HG03045 (cell line): ENCODE results near the gene SEMA4D.
A peak's percentile ranks its signal among the peaks of the same experiment; 100 is the strongest.

ENCODE experiments used
- ATAC-seq: cut with Tn5 transposase; IDR thresholded peaks from one replicate; pipeline ENCODE4 v1.9.1; 2021; ENCODE audit warnings: mild to moderate bottlenecking, moderate library complexity; ENCODE audit not compliant: unreplicated experiment

Gene SEMA4D

GRCh38 chr9:89497978-89498851, at the start of gene SEMA4D:
TSS of gene SEMA4D (minus strand) at chr9:89498113. CDS start at chr9:89405456, 92,657 bp downstream.
- ATAC-seq = peak; percentile 38

DNA sequence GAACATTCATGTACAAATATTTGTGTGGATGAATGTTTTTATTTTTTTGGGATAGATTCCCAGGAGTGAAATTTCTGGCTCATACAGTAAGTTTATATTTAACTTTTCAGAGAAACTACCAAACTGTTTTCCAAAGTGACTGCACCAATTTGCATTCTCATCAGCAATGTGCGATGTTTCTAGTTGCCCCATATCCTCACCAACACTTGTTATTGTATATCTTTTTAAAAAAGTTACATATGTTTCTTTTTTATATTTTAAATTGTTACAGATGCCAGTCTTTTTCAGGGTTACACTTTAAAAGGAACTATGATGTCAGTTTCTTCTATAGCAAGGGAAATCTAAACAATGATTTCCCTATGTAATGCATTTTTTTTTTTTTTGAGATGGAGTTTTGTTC, 49.1 kb upstream of the SEMA4D start:
- ATAC-seq = no peak

DNA sequence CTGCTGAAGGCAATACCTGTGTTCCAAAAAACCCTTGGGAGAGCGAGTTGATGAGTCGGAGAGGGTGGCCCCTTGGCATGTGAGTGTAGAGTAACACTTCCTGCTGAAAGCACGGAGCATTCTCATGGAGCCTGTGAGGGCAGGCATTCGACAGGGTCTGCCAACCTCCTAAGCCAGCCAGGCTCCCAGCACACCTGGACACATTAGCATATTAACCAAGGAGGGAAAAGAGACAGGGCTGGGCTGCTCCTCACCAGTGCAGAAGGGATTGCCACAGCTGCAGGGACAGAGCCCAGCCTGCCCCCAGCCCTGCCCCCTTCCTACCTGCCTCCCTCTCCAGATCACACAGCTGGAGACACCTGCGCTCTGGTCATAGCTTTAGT, 46.4 kb upstream of the SEMA4D start:
- no peak for ATAC-seq

DNA sequence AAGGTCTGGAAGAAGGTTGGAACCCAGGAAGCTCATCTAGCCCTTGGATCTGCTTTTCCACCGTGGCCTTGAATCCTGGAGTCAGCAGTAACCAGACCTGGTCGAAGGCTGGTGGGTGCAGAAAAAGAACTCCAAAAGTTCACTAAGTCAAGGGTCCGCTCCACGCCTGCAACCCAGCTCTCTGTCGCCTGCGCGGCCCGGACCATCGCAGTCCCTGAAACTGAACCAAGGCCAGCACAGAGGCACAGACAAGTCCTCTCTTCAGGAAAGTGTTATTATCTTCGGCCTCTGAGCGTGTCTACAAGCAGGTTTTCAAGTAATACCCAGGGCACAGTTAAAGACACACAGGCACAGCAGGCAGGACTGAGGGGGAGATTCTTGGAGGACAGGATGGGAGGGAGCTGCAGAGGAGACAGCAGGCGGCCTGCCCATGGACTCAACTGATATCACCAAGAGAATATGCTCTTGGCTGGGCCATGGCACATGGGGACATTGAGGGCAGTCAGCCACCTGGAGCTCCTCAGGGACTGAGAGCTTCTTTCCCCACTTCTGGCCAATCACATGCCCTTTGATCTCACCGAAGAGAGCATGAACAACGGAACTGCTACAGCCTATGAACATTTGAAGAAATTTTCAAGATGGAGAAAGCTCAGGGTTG, 45.8 kb upstream of the SEMA4D start:
- no peak for ATAC-seq

GRCh38 chr9:89543111-89543510, 45.2 kb upstream of the SEMA4D start:
- no peak for ATAC-seq

- no peak for ATAC-seq
Measured at GRCh38 chr9:89542401-89543021, 44.6 kb upstream of the SEMA4D start.

DNA sequence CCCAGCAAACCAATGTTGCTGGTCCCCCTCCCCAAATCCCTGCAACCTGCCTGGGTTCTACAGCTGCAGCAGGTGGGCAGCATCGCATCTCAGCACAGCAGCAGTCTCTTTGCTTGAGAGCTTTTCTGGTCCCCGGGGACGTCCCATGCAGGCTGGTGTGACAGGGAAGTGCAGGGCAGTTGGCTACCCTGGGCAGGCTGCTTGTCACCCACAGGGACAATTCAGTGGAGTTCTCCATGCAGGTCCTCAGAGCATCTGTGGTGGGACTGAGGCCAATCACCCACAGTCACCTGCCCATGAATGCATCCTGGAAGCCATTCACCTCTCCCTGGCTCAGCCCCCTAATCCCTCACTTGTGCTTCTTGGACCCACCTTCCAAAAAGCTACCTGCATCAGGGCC, 43.9 kb upstream of the SEMA4D start:
- no peak for ATAC-seq

- no peak for ATAC-seq
Measured at GRCh38 chr9:89539374-89539773, 41.5 kb upstream of the SEMA4D start.

DNA sequence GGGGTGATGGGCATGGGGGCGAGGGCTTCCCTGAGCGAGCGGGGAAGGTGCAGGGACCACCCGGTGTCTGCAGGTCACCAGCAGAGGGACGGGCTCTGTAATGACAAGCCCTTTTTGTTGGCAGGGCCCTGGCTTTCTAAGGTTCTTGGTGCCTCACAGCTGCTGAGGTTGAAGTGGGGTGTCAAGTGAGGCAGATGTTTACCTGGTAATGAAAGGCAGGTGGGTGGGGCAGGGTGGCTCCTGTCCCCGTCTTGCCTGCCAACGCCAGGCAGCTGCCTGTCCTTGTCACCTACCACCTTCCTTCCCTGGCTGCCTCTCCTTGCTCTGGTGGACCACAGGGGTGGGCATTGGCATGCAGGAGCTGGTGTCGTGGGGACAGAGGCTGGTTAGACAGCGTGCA, 41.0 kb upstream of the SEMA4D start:
- ATAC-seq = no peak

DNA sequence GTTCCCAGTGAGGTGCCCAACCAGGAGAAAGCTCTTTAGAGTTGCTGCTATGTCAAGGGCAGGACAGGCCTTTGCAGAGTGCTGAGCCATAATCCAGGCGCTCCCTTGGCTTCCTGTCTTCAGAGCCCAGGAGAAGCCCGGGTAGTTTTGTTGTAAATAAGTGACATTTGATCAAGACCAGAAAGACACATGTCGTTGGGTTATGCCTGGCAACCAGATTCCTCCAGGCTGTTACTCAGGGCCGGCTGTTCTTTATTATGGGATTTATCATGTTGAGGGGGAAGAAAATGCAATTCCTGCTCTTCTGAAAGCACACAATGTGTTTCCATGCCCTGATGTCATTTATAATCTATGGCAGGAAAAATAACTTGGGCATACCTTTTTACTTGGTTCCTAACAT, 39.3 kb upstream of the SEMA4D start:
- no peak for ATAC-seq

GRCh38 chr9:89536600-89536999, 38.7 kb upstream of the SEMA4D start:
- no peak for ATAC-seq

DNA sequence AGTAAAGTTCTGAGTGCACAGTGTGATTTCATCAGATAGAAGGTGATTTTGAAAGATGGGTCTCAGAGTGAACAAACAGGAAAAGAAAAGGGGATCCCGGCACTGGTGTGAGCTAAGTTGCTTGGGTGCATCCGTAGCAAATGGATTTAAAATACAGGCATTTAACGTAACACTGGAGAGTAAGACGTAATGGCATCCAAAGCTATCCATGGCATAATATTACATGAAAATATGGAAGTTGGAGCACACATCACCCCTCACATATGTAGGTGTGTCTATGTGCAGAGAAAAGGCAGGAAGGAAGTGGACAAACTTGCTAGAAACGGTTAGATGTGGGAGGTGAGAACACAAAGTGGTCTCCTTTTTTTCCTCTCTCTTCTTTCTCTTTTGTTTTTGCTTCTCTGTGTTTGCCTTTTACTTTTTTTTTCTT, 38.2 kb upstream of the SEMA4D start:
- ATAC-seq = no peak

GRCh38 chr9:89535461-89535860, 37.5 kb upstream of the SEMA4D start:
- ATAC-seq = no peak

- no peak for ATAC-seq
Measured at GRCh38 chr9:89534515-89535287, 36.8 kb upstream of the SEMA4D start.

DNA sequence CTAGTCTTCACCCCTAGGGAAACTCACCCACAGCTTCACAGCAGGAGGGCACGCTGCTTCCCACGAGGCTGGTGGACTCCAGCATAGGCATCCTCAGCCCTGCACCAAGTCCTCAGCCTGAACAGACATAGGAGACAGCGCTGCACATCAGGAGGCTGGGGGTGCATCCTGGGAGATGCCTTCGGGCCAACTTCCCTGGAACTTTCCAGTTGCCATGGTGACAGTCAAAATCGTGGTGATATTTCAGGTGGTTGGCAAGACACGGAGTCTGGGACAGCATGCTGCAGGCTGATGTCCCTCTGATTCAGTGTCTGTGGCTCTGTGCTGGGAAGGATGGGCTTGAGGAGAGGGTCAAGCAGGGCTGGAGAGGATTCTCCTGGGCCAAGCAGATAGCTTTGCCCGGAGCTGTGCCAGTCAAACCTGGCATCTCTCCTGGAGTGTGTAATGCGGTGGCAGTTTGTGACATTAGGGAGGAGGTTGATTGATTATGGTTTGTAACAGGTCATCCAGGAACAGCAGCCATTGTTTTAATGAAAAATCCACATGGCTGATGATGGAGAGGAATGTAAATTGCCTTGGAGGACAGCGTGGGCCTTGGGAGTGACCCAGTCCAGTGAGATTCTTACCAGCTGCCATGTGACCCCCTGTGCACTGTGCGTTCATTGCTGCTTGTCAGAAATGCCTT, 35.6 kb upstream of the SEMA4D start:
- ATAC-seq = no peak

DNA sequence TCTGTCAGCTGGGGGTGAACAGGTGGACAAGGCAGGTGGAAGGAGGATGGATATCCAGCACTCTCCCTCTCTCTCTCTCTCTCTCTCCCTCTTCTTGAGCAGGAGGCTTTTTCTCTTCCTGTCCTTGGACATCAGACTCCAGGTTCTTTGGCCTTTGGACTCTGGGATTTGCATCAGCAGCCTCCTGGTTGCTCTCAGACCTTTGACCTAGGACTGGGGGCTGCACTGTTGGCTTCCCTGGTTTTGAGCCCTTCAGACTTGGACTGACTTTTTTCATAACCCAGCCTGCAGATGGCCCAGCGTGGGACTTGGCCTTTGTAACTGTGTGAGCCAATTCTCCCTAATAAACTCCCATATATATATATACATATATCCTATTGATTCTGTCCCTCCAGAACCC, 35.0 kb upstream of the SEMA4D start:
- no peak for ATAC-seq

DNA sequence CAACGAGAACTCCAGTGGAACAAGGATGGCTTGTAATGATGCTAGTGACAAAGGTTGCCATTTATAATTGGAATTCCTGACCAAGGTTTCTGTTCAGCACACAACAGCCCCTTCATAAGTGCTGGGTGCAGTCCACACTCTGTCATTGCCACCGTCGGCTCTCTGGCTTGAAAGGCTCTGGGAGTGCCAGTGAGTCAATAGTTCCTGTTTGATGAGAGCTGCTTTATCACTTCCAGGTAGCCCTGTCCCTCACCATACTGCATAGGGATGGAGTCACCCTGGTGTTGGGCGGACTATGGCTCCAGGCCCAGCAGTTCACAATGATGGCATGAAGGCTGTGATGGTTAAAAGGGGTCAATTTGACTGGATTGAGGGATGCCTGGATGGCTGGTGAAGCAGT, 34.6 kb upstream of the SEMA4D start:
- no peak for ATAC-seq

DNA sequence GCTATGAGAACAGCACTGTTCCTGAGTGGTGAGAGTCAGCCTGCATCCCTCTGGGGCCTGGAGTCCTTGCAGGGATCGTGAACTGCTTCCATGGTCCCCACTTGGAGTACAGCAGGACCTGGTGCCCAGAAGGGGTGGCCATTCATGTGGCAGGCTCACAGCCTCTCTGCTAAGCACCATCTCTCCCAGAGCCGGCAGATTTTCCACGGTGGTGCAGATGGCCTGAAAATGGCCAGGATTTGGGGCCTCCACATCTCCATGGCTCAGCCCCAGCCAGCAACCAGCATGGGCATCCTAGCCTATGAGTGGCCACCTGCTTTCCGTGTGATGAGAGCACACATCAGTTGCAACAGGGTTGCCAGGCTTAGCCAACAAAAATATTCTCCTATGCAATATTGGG, 33.9 kb upstream of the SEMA4D start:
- no peak for ATAC-seq

GRCh38 chr9:89530726-89531125, 32.8 kb upstream of the SEMA4D start:
- no peak for ATAC-seq

GRCh38 chr9:89529243-89530035, 31.5 kb upstream of the SEMA4D start:
- ATAC-seq = no peak
